Stimulated activated CD8-positive, alpha-beta memory T cell treated with anti-CD3 and anti-CD28 coated beads, Interleukin-12 subunit alpha, Interleukin-12 subunit beta, amount 100 ng/mL, for 1 hour (primary cell): Measurements from ENCODE around the gene PGBD5.

ENCODE experiments used
- DNase-seq: peaks from one replicate; pipeline ENCODE4 v3.0.0-alpha.2; 2020; ENCODE audit warnings: low read depth

The PGBD5 gene

GRCh38 chr1:230322421-230322756 is 103.7 kb downstream of the PGBD5 start:
- DNase-seq: no peak

- DNase-seq: no peak
These were observed 104.3 kb downstream of the PGBD5 start for GRCh38 chr1:230321741-230322420.

DNA sequence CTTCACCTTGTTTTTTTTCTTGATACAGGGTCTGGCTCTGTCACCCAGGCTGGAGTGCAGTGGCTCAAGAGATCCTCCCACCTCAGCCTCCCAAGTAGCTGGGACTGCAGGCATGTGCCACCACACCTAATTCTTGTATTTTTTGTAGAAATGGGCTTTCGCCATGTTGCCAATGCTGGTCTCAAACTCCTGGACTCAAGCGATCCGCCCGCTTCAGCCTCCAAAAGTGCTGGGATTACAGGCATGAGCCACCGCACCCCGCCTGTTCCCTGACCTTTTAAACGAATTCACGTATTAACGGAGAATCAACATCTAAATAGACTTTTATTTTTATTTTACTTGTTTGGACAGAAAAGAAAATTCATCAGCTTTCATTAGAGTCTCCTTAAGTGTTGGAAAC is 104.8 kb downstream of the PGBD5 start:
- no peak for DNase-seq

- no peak for DNase-seq
These were observed 105.3 kb downstream of the PGBD5 start for GRCh38 chr1:230320804-230321203.

- no peak for DNase-seq
These were observed 107.0 kb downstream of the PGBD5 start for GRCh38 chr1:230319014-230319747.

GRCh38 chr1:230317823-230318819 is 108.0 kb downstream of the PGBD5 start:
- no peak for DNase-seq

- no peak for DNase-seq
These were observed 109.0 kb downstream of the PGBD5 start for GRCh38 chr1:230316864-230317745.

GRCh38 chr1:230315099-230315498 is 111.0 kb downstream of the PGBD5 start:
- DNase-seq: no peak

DNA sequence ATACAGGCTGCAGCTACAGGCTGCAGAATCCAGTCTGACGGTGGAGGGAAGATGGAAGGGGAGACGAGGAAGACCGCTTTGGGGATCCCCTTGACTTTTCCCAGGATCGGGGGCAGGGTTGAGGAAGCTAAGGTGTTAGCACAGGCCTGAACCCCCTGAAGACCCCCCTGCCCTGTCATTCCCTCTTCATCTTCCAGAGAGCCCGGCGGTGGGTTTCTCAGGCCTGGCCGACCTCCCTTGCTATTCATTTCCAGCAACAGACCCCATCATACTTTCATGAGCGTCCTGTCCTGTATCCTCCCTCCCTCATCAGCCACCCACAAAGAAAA is 112.0 kb downstream of the PGBD5 start:
- DNase-seq: no peak

- no peak for DNase-seq
These were observed 112.5 kb downstream of the PGBD5 start for GRCh38 chr1:230313453-230314141.

GRCh38 chr1:230312676-230313075 is 113.5 kb downstream of the PGBD5 start:
- DNase-seq: no peak

GRCh38 chr1:230310381-230311163 is 115.6 kb downstream of the PGBD5 start:
- peak; percentile 43 for DNase-seq

DNA sequence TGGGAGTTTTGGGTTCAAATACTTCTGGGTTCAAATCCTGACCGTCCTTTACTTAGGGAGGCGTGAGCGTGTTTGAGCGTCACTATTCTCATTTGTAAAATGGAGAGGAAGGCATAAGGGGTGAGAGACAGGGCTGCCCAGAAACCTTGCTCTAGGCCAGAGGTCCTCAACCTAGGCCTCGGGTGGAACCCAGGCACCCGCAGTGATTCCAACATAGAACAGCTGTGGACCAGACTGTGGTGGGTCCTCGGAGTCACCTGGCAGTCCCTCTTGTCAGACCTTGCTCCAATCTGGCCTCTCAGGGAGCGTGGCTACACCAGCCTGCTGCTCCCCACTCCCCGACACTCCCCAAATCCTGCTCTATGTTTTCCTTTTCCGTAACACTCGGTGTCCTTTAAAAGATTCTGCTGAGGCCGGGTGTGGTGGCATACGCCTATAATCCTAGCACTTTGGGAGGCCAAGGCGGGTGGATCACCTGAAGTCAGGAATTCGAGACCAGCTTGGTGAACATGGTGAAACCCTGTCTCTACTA is 116.4 kb downstream of the PGBD5 start:
- DNase-seq: no peak

DNA sequence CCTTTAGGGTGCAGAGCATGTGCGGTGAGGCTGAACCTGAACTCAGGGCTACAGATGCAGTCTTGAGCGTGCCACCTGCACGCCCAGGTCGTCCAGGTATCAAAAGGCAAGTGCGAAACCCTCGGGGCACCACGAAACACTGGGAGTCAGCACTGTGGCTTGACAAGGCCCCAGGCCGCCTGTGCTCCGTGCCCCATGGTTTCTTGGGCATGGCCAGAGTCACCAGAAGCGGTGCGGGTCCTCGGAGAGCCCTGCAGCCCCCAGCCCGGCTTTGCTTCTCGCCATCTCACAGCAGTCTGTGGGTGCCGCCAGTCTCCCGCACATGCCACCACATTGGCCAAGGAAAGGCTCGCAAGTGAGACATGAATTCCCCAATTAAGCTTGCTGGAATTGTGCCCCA is 117.3 kb downstream of the PGBD5 start:
- no peak for DNase-seq

GRCh38 chr1:230308039-230308438 is 118.1 kb downstream of the PGBD5 start:
- no peak for DNase-seq

GRCh38 chr1:230307213-230307612 is 118.9 kb downstream of the PGBD5 start:
- DNase-seq: no peak

DNA sequence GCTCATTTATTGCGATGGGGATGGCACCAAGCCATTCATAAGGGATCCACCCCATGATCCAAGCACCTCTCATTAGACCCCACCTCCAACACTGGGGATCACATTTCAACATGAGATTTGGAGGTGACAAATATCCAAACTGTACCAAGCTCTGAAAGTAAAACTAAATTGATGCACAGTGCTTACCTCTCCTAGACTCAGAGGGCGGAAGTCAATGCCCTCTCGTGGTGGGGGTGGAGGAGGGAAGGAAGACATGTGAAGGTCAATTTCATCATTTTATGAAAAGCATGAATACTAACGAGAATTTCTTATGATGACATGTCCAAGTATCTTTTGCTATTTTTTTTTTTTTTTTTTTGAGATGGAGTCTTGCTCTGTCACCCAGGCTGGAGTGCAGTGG is 120.0 kb downstream of the PGBD5 start:
- DNase-seq: no peak

GRCh38 chr1:230303822-230304221 is 122.3 kb downstream of the PGBD5 start:
- DNase-seq: no peak

GRCh38 chr1:230303069-230303468 is 123.1 kb downstream of the PGBD5 start:
- no peak for DNase-seq

DNA sequence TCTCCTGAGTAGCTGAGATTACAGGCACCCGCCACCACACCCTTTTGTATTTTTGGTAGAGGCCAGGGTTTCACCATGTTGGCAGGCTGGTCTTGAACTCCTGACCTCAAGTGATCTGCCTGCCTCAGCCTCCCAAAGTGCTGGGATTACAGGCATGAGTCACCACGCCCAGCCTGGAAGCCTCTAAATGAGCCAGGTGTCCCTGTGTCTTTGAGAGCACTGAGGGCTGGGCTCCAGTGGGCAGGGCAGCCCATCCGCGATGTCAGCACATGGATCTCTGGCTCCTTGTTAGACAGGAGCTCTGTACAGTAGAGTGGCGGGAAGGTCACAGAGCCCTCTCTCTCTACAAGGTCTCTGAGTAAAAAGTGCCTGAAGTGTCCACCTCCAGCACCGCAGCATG is 124.3 kb downstream of the PGBD5 start:
- DNase-seq: no peak
